Epidermal melanocyte (primary cell): ENCODE measurements around the gene ZHX3.
A peak's percentile ranks its signal among the peaks of the same experiment; 100 is the strongest.

Experiments used
- DNase-seq: peaks from one replicate; pipeline ENCODE4 v3.0.0; 2011; ENCODE audit warnings: low spot score; ENCODE audit not compliant: insufficient read length

ZHX3 gene

DNA sequence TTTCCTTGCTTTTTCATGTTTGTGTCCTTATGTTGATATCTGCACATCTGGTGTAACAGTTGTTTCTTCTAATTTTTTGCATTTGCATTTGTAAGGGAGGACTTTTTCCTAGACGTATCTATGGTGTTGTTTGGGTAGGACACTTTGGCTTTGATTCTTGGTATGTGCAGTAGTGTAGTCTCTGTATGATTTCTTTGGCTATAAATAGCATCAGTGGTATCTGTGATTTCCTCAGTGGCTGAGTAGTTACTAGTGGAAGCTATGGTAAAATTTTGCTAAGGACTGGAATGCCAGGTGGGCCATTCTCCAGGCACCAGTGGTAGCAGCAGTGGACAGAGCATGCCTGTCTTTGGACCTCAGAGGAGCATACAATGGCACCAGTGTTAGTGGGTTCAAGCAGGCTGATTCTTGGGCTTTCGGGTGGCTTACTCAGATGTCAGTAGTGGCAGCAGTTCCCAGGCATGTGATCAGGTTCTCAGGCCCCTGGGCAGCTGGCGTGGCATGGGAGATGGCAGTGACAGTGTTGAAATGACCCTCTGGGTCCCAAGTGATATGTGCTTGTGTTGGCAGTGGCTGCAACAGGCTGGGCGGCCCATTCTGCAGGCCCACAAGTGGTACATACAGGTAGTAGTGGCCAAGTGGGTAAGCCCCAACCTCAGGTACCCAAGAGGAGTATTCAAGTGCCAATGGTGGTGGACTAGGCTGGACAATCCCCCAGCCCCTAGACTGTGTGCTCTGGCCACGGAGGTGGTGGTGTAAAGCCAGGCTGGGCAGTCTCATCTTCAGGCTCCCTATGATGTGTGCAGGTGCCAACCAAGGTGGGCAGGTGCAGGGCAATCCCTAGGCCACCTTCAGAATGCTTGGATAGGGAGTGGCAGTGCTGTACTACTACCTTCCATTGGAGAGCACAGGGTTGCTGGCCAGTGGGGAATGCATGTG lies 125.7 kb downstream of the ZHX3 start:
- no peak for DNase-seq

DNA sequence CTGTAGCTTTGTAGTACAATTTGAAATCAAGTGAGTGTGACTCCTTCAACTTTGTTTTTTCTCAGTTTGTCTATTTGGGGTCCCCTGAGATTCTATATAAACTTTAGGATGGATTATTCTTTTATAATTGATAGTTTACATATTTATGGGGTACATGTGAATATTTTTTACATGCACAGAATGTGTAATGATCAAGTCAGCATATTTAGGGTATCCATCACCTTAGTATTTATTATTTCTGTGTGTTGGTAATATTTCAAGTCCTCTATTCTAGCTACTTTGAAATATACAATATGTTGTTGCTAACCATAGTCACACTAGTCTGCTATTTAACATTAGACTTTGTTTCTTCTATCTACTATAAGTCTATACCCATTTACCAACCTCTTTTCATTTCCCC lies 129.9 kb downstream of the ZHX3 start:
- no peak for DNase-seq

DNA sequence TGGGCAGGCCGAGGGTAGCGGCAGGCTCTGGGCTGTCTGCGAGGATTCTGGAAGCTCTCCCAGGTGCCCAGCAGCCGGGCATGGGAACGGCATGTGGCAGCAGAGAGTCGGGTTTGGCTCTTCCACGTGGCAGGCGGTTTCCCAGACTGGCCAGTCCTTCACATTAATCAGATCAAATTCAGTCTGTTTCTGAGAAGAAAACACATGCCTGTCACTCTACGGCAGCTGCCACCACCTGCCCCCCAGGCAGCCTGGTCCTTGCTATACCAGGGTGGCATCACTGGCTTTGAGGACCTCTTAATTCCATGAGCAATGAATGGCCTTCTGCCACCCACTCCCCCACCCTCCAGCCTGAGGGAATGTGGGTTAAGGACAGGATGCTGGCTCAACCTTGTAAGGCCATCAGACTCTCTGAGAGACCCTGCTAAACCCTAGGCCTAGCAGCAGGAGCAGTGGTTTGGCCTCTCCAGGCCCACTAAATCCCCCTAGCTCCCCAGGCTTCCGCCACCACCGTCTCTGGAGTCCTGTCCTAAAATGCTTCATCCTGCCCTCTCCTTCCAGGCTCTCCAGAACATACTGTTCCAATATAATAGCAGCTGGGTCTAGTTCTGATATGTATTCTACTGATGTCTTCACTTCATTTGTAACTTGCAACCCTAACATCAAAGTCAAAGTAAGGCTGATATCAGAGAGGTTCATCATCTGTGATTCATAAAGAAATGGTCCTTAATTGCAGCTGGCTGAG lies 132.3 kb downstream of the ZHX3 start:
- no peak for DNase-seq

DNA sequence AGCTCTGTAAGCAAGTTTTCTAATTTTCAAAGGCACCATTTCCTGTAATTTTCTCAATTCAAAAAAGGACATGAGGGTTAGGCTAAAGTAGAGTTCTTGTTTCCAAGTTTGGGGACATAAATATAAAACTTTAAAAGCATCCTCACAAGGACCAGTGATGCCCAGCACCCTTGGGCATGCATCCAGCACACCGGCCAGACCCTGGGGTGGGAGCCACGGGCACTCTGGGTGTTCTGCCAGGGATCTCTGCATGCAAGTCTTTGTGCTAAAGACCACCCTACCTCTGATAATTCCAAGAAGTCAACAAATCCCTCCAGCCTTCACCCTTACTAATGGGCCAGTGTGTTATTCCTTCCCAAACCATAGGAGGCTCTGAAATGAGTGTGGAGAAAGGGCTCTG lies 133.7 kb downstream of the ZHX3 start:
- no peak for DNase-seq

DNA sequence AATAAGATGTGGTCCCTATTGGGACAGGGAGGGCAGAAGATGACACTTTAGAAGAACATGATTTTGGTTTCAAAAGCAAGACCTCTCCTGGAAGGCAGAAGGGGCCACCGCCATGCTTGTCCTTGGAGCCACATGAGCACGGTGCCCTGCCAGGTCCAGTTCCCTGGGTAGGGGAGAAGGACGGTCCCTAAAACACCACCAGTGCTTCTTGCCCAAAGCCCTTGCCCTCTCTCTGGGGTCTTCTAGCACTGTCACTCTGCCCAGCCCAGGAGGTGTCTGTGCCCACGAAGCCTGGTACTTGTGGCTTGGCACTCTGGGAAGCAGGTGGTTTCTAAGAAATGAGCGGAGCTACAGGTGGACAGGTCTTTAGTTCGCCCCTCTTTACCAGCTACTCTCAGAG lies 134.1 kb downstream of the ZHX3 start:
- DNase-seq: no peak

DNA sequence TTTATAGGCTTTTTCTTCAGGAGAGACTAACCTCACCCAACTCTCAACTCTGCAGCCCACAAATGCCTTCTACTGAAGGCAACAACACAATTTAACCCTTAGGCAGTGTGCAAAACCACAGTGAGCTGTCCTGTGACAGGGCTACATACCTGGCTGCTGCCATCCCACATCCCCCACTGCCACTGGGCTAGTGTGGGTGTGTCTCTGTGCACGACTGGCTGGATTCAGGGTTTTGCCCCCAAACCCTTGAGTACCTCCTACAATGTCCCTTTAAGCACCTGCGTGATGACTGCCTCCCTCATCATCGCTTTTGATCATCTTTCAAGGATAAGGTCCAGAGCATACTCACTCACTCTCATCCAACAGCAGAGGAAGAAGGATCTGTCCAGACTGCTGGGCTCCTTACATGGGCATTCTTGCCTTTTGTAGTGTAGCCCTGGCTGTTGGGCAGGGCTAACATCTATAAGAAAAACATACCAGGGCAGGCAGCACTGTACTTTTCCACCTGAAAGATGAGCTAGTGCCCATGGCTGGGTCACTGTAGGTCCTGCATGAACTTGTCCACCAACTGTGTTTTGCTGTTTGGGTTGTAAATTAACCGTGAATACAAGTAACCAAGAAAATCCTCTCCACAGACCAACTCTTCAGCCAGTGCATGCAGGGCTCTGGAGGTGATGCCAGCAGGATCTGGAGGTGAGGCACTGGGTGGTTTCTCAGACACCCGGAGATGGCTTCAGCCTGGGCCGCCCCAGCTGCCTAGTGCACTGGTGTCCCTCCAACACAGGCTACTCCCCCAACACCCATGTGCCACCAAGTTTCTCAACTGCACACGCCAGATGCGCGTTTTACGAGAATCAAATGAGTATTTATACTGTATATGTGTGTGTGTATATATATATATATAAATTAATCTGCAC lies 135.0 kb downstream of the ZHX3 start:
- no peak for DNase-seq

DNA sequence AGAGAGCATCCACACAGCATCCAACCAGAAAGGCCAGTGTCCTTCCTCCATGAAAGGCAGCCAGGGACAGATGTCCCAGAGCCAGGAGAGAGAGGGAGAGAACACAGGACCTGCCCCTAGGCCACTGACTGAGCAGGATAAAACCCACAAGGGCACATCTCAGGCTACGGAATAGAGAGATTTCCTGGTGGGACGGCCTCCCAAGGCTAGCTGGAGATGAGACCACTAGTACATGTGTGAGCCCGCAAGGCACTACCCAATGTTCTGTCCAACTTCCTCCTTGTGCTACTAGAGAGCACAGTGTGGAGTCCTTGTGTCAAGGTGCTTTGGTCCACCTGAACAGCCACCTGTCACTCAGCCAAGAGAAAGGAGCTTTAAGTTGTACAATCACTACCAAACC lies 136.0 kb downstream of the ZHX3 start:
- no peak for DNase-seq

DNA sequence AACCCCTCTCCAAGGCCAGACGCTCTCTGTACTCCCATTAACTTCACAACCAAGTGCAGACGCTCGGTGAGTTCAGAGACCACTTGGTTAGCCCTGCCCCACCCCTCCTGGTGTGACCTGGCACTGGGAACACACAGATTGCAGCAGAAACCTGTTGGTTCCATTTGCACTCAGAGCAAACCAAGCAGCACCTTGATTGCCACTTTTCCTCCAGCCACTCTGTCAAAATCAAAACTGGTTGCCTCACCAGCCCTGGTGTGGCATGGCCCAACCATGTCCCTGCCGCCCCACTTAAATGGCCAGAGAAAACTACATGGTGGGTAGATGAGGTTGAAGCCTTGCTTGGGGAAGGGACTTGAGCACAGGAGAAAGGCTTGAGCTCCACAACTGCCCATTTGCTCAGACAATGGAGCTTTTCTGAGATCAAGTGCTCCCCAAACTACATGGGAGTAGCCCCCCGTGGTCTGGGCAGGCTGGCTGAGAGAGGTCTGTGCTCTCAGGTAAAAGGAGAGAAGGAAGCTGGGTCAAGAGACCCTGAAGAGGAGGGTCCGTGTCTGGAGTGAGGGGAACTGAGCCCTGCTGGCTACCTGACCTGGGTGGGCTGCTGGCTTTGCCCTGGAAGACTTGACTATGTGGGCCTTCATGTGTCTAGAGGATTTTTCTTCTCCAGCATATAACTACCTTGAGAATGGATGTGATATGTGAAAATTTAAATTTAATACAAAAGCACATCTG lies 136.8 kb downstream of the ZHX3 start:
- no peak for DNase-seq

DNA sequence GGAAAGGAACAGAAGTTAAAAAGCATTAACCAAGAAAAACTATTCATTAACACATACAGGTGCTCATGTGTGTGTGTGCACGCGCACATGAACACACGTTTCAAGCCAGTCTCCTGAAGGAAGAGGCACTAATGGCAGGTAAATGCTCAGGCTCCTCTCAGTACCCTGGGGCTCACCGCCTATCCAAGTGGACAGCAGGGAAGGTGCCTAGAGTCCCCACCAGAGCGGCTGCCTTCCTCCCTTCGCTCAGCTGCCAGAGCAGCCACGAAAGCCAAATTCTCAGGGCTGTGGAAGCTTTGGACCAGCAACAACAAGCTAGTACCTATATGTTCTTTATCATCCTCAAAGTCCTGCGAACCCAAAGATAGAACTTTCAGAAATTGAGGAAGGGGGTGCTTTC lies 137.6 kb downstream of the ZHX3 start:
- no peak for DNase-seq

DNA sequence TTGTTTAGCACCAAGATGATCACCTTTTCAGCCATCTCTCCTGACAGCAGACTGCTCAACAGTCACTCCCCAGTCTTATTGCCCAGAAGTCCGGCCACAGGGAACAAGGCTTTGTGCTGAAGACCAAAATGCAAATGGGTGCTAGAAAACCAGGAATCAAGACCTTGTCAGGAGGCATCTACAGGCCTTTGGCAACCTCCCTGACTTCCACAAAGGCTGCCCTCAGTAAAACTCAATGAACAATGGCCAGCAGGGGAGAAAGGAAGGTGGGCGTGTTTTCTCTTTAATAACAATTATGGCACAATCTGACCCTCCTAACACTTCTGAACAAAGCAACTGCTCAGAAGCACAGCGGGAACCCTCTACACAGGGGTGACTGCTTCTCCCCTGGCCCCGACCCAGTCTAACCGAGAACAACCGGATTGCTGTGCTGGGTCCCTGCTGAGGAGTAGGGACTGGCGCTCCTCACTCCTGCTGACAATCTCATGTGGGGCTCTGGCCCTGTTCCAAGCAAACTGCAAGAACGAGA lies 138.6 kb downstream of the ZHX3 start:
- DNase-seq: no peak

DNA sequence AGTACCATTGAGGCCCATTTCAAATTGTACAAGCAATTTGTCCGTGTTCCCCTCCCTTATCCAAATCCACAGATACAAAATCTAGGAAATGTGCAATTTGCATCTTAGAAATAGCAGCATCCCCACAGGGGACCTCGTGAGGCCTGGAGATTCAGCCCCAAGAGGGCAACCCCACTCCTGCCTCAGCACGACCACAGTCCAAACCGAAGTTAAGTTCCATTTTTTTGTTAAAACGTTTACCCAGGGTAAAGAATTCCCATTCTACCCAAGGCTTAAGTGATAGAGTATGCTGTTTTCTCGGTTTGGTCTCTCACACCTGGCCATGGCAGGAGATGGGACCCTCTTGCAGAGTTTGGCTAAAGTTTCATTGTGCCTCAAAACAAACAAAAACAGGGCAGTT lies 139.0 kb downstream of the ZHX3 start:
- no peak for DNase-seq

DNA sequence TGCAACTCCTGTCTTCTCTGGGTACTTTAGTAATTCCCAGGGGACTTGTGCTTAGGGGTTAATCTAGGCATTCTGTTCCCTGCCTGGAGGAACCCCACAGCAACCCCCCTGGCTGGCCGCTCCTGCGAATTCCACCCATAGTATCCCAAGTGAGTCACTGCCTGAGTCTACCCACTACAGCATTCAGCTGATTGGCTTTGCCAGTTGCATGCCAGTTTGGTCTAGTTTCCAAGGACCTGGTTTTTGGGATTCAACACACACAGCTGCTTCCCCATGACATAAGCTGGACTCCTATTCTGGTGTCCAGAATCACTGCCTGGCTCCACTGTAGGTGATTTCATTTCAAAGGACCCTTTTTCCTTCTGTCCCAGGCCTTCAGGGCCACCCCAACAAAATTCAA lies 139.9 kb downstream of the ZHX3 start:
- DNase-seq: peak; percentile 75

DNA sequence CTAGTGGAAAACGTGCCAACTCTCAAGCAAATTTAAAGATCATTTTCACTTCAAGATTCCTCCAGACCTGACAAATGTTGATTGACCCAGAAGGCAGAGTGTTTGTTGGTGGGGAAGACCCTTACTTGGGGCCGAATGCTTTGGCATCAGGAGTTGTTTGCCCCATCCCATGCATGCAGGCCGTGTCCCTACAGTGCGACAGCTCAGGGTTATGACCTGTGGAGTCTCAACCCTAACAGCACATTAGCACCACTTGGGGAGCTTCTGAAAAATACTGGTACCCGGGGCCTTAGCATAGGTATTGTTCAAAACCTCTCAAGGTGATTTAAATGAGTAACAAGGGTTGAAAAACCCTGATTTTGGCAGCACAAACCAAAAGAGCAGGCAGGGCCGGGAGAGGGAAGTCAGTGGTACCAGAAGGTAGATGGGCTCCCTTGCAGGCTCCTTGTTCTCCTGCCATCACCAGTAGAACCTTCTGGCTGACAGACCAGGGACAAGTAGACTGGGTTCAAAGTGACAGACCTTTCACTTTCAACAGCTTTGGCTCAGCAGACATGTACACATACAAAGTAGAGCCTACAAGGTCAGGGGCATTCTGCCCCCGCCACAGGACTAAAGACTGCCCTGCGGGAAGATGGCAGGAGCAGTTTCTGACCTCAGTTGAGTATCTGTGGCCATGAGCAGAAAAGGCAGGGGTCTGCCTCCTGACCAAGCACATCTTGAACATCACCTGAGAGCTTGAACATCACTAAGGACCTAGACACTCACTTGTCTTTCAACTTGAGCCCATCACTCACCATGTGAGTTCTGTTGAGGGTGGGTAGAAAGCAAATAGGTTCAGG lies 140.6 kb downstream of the ZHX3 start:
- no peak for DNase-seq

DNA sequence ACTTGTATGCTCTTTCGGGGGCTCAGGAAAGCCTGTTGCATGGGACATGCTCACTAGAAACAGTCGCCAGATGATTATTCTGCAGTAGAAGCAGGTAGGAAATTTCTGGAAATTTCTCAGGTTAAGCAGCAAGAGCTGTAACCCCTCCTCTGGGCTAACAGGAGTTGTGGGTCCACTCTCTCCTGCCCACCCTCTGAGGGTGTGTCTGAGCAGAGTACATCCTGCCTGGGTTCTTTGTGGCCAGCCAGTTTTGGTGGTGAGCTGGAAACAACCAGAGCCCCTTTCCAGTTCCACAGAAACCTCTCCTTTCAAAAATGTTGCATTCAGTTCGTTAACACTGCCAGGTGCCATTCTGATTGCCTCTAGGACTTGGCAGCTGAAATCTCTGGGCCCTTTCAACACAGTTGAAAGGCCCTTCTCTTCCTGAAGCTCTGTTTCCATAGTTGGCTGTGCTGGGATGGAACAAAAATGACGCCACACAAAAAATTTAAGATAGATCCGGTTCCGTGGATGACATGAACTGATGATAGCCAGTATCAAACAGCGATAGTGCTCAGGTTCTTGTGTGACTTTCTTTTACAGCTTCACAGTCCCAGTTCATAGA lies 141.7 kb downstream of the ZHX3 start:
- DNase-seq: no peak

DNA sequence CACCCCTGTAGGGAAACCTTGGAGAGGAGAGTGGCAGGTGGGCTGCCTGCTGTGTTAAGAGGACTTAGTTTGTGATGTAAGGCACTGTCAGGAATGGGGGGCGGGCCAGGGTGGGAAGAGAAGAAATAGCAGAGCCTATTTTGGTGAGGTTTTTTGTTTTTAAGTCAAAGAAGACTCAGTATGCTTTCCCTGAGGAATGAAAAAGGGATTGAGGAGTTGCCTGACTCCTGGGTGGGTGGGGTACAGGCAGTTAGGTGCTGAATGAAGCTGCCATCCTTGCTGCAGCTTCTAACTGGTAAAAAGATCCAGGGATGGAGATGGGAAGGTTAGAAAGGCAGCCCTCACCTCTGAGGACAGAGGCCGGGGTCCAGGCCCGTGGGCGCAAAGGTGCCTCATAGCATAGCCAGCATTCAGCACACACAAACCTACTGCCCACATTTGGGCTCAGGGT lies 142.3 kb downstream of the ZHX3 start:
- no peak for DNase-seq

DNA sequence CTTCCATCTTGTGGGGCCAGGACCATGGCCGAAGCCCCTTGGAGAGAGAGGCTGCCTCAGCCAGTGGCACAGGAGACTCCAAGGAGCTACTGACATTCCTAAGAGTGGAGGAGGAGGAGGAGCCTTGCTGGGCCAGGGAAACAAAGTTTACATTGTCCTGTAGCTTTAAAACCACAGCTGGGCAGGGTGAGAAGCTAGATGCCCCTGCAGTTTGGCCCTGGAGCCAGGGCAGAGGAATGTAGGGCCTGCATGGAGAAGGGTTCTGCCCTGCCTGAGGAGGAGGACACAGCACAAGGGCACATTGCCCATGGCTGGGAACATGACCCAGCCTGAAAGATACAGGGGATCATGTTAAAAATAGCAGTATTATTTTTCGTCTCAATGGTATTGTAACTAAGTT lies 142.7 kb downstream of the ZHX3 start:
- DNase-seq: peak; percentile 51

DNA sequence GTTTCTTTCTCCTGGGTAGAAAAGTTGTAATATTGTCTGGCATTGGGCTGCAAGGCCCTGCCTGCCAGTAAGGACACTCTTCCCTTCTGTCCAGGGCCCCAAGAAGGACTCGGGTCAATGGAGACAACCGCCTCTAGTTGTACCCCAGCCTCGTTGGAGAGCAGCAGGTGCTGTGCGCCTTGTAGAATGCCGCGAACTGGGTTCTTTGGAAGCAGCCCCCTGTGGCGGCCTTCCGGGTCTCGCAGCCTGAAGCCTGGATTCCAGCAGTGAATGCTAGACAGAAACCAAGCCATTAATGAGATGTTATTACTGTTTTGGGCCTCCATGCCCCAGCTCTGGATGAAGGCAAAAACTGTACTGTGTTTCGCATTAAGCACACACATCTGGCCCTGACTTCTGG lies 143.2 kb downstream of the ZHX3 start:
- DNase-seq: no peak

DNA sequence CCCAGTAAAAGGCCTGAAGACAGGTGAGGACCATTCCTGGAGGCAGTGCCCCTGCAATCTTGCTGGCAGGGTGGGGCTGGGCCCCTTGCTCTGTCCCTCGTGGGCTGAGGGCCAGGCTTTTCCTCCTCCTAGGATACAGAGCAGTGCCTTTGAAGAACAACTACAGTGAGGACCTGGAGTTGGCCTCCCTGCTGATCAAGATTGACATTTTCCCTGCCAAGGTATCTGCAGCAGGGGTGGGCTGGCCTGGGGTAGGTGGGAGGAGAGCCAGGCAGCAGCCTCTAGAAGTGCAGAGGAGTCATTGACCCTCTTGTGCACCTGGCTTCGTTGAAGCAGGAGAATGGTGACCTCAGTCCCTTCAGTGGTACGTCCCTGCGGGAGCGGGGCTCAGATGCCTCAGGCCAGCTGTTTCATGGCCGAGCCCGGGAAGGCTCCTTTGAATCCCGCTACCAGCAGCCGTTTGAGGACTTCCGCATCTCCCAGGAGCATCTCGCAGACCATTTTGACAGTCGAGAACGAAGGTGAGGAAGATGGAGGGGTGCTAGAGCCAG lies 143.7 kb downstream of the ZHX3 start:
- DNase-seq: no peak

DNA sequence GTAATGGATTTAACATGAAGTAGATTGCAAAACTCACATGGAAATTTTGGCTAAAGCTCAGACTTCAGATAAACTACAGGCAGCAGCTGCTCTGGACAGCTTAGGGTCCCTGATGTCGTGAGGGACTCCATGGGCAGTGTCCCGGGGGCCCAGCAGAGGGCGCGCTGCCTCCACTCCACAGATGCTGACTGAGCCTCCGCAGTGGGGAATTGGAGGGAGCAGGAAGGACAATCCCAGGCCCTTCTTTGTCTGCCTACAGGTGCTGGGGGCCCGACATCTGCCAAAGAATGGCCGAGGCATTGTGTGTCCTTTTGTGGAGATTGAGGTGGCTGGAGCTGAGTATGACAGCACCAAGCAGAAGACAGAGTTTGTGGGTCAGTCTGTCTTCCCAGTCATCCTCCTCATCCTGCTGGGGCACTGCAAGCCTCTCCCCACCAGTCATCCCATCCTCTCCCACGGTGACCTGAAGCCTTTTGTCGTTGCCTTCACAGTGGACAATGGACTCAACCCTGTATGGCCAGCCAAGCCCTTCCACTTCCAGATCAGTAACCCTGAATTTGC lies 144.3 kb downstream of the ZHX3 start:
- DNase-seq: peak; percentile 90
